Ectodermal cell (in vitro differentiated cells): ENCODE measurements around the gene CCDC13.

Source experiments
- H3K27ac ChIP-seq: 2 replicates; pipeline ENCODE4 v1.7.0; 2013; ENCODE audit warnings: mild to moderate bottlenecking, low read depth, low read length; ENCODE audit not compliant: insufficient read depth, poor library complexity, severe bottlenecking
- H3K27me3 ChIP-seq: 2 replicates; pipeline ENCODE4 v1.7.0; 2013; ENCODE audit warnings: mild to moderate bottlenecking, low read length; ENCODE audit not compliant: insufficient read depth, control insufficient read depth, poor library complexity, severe bottlenecking
- H3K36me3 ChIP-seq: one replicate; pipeline ENCODE4 v1.7.0; 2013; ENCODE audit warnings: low read length; ENCODE audit not compliant: control insufficient read depth, insufficient read depth
- H3K4me1 ChIP-seq: one replicate; pipeline ENCODE4 v1.7.0; 2013; ENCODE audit warnings: low read length; ENCODE audit not compliant: control insufficient read depth, insufficient read depth
- H3K4me3 ChIP-seq: 2 replicates; pipeline ENCODE4 v1.7.0; 2013; ENCODE audit warnings: low read depth, low read length, control low read depth; ENCODE audit not compliant: insufficient read depth
- H3K9me3 ChIP-seq: 2 replicates; pipeline ENCODE4 v1.7.0; 2013; ENCODE audit warnings: mild to moderate bottlenecking, low read length, moderate library complexity; ENCODE audit not compliant: control insufficient read depth
- WGBS, 2 experiments: methylation state at CpG; one replicate each; pipeline ENCODE4 v1.1.7; 2013; ENCODE audit warnings: missing lambda C conversion rate in 2 of 2; 5-methylcytosine and 5-hydroxymethylcytosine counted together

Gene CCDC13

GRCh38 chr3:42728668-42729364 is 44.2 kb downstream of the CCDC13 start:
- 93 to 95% methylated on average over 3 of the region's 3 CpGs for WGBS, 2 experiments
- Histone ChIP-seq H3K9me3 (no peaks in the 10 kb centered on the region), H3K4me3 (no peak overlapping the region), H3K27me3 (no peaks in the 10 kb centered on the region), H3K4me1 (peaks cover 3% of the 10 kb centered on the region), H3K27ac (no peak overlapping the region), H3K36me3 (no peaks in the 10 kb centered on the region)

- Histone ChIP-seq H3K36me3 (no peaks in the 10 kb centered on the region), H3K27me3 (no peaks in the 10 kb centered on the region), H3K4me1 (no peaks in the 10 kb centered on the region), H3K4me3 (no peak overlapping the region), H3K9me3 (no peaks in the 10 kb centered on the region), H3K27ac (no peak overlapping the region)
- WGBS, 2 experiments = 64 to 73% methylated on average over 3 of the region's 3 CpGs
Observed at GRCh38 chr3:42728056-42728455, 45.0 kb downstream of the CCDC13 start.

- 89 to 90% methylated on average over 2 of the region's 2 CpGs for WGBS, 2 experiments
- Histone ChIP-seq H3K9me3 (no peaks in the 10 kb centered on the region), H3K27me3 (no peaks in the 10 kb centered on the region), H3K27ac (no peak overlapping the region), H3K4me1 (no peaks in the 10 kb centered on the region), H3K4me3 (no peak overlapping the region), H3K36me3 (no peaks in the 10 kb centered on the region)
Observed at GRCh38 chr3:42725454-42725853, 47.6 kb downstream of the CCDC13 start.

- 100% methylated on average over 1 of the region's 2 CpGs; no CpG with 5 or more reads in 1 of the 2 experiments for WGBS, 2 experiments
- H3K9me3 ChIP-seq = no peaks in the 10 kb centered on the region
Observed at GRCh38 chr3:42723219-42723618, 49.8 kb downstream of the CCDC13 start.

More at GRCh38 chr3:42723219-42723618, 49.8 kb downstream of the CCDC13 start:
- Histone ChIP-seq H3K27me3 (no peaks in the 10 kb centered on the region), H3K4me1 (no peaks in the 10 kb centered on the region), H3K4me3 (no peak overlapping the region), H3K27ac (no peak overlapping the region), H3K36me3 (no peaks in the 10 kb centered on the region)
